Heart right ventricle (tissue), 16 donors: ENCODE results near the gene BZW1. TPM values are rescaled to one million over a fixed set of nuclear protein-coding genes. Genes with fewer than 3 reads are reported as not detected.

Experiments used
- ATAC-seq, 8 donors: fragments of 200-7000 bp; cut with Tn5 transposase; one replicate each; pipeline ENCODE4 v1.9.1; 2020; ENCODE audit warnings: mild to moderate bottlenecking in 8 of 8, moderate library complexity in 8 of 8, moderate number of reproducible peaks in 1 of 8
- DNase-seq, 2 donors: peaks; one replicate each; pipeline ENCODE4 v3.0.0-alpha.2; 2020
- H3K27ac ChIP-seq, 10 donors: fragments of 200-600 bp; sonication (generic) in 2 of 10; one replicate each; pipeline versions ENCODE4 v1.5.0 to v1.8.0; 2020 to 2022; ENCODE audit warnings: mild to moderate bottlenecking in 3 of 10
- H3K27me3 ChIP-seq, 7 donors: fragments of 200-600 bp; one replicate each; pipeline ENCODE4 v1.8.0; 2021 to 2022; ENCODE audit warnings: mild to moderate bottlenecking in 2 of 7
- H3K36me3 ChIP-seq, 9 donors: fragments of 200-600 bp; sonication (generic) in 1 of 9; one replicate each; pipeline versions ENCODE4 v1.5.0 to v1.8.0; 2020 to 2022; ENCODE audit warnings: mild to moderate bottlenecking in 2 of 9
- H3K4me1 ChIP-seq, 9 donors: fragments of 200-600 bp; sonication (generic) in 1 of 9; one replicate each; pipeline versions ENCODE4 v1.5.0 to v1.8.0; 2020 to 2022; ENCODE audit warnings: mild to moderate bottlenecking in 4 of 9
- H3K4me3 ChIP-seq, 10 donors: fragments of 200-600 bp; sonication (generic) in 2 of 10; one replicate each; pipeline versions ENCODE4 v1.5.0 to v1.8.0; 2020 to 2022; ENCODE audit warnings: mild to moderate bottlenecking in 7 of 10, moderate library complexity in 2 of 10
- H3K9me3 ChIP-seq, 11 donors: fragments of 200-600 bp in 10 of 11; sonication (generic) in 2 of 11; one replicate each; pipeline versions ENCODE4 v1.5.0 to v1.8.0; 2013 to 2022; ENCODE audit warnings: mild to moderate bottlenecking in 2 of 11, control low read depth in 1 of 11, moderate library complexity in 1 of 11
- CTCF ChIP-seq, 9 donors: fragments of 200-600 bp; sonication (generic) in 2 of 9; IDR thresholded peaks; one replicate each; pipeline versions ENCODE4 v1.5.0 to v1.8.0; 2021 to 2022; ENCODE audit warnings: antibody characterized with exemption in 9 of 9, mild to moderate bottlenecking in 5 of 9, moderate library complexity in 1 of 9
- WGBS, 2 donors: extraction: QIAGEN DNeasy Blood & Tissue Kit; methylation state at CpG; one replicate each; pipeline ENCODE4 v1.1.7; 2013; ENCODE audit warnings: inconsistent platforms in 1 of 2; 5-methylcytosine and 5-hydroxymethylcytosine counted together
- intact Hi-C, 10 donors: fragments of 100-400 bp; cut with DNase I; formaldehyde crosslinking; loops; one replicate each; pipeline versions ENCODE4 v1.11.1 to v1.14.2; 2022
- polyA plus RNA-seq, 2 donors: library from polyadenylated mRNA; stranded (reverse); fragments of 200-250 nt; gene quantifications; one replicate each; pipeline ENCODE4 v1.2.3, GENCODE V29; 2013
- total RNA-seq, 10 donors: library from RNA; stranded (reverse); fragmentation: NEBNext Ultra II Directional in 3 of 10; extraction: Animal tissue kit (Norgen Biotek cat#: 25700) in 3 of 10; gene quantifications; one replicate each; pipeline versions ENCODE4 v1.2.1 to v1.2.4, GENCODE V29; 2021 to 2023
- donor health status: Arrhythmogenic right ventricular cardiomyopathy.
- donor health status: ischemic (EF 13 %, LVEDD 7.1; RV severe dilation, severe dysfunction).
- donor health status: healthy with polysubstance abuse.
- donor health status: DM: no; HTN: yes; CAD: no.
- donor health status: DM: no; HTN: no; CAD: no.
- donor health status: ischemic (EF 25% LVEDD 6.9; RV normal size, moderate dysfunction).
- donor health status: ischemic (EF 25% LVEDD 5.7; RV mildly dilated, moderate dysfunction).
- donor health status: healthy.
- donor health status: DM: yes; HTN: yes; CAD: no.
- donor health status: Ischemic cardiomyopathy.
- donor health status: ischemic (EF 35%, LVEDD 5.7; RV mildly dilated, moderate dysfunction).
- donor health status: nonischemic (EF 11% LVEDD 7.7; RV severe dilation, severe dysfunction).
- donor health status: DM: yes; HTN: yes; CAD: no.
- donor health status: PGD.
- donor health status: ischemic (EF 29% LVEDD 5.4; RV normal size, mild dysfunction).
- donor health status: nonischemic (EF 23%, LVEDD 6.1; RV moderate dilation, normal function).

BZW1 gene
- total and polyA plus RNA-seq, 12 donors, result 15.4 to 133 (median 77.0) TPM

GRCh38 chr2:200788121-200788718 lies 23.5 kb upstream of the BZW1 start:
- Histone ChIP-seq H3K9me3 (no peaks in the 10 kb centered on the region), H3K4me3 (no peak overlapping the region), H3K36me3 (no peaks in the 10 kb centered on the region), H3K27me3 (no peaks in the 10 kb centered on the region), H3K4me1 (peaks cover 0 to 28% (median 13%) of the 10 kb centered on the region in 9 donors), H3K27ac (peak overlapping the region in 6 of 10 donors; percentile 19 to 83 (median 57))
- DNase-seq (no peak), ATAC-seq (peak in 7 of 8 donors; percentile 10 to 72 (median 48))
- WGBS, 2 donors, result 86 to 91% methylated on average over 6 of the region's 6 CpGs
- intact Hi-C loops, result loop anchor here in 4 of 10 donors (5.0 to 10.0 kb wide), 2 partner anchors 46 to 63 kb away; no protein-coding TSS in a partner anchor
- TF ChIP-seq CTCF (IDR thresholded peaks at IDR 0.05), result no peak

- DNase-seq (no peak), ATAC-seq (no peak)
- H3K4me1 ChIP-seq, result peaks cover 0 to 29% (median 13%) of the 10 kb centered on the region in 9 donors
- no peaks in the 10 kb centered on the region for H3K27me3 ChIP-seq
- no peak for TF ChIP-seq CTCF (IDR thresholded peaks at IDR 0.05)
- intact Hi-C loops, result no loop called here
- no peaks in the 10 kb centered on the region for H3K9me3 ChIP-seq
- no peak overlapping the region for H3K27ac ChIP-seq
- no peak overlapping the region for H3K4me3 ChIP-seq
- H3K36me3 ChIP-seq, result no peaks in the 10 kb centered on the region
- WGBS, 2 donors, result 30 to 34% methylated on average over 1 of the region's 1 CpG
Measured at GRCh38 chr2:200790185-200790584, 21.5 kb upstream of the BZW1 start.

GRCh38 chr2:200791905-200792304 lies 19.8 kb upstream of the BZW1 start:
- ATAC-seq (peak in 1 of 8 donors; percentile 22), DNase-seq (no peak)
- TF ChIP-seq CTCF (IDR thresholded peaks at IDR 0.05), result no peak
- intact Hi-C loops, result no loop called here
- Histone ChIP-seq H3K4me3 (no peak overlapping the region), H3K4me1 (peaks cover 0 to 34% (median 12%) of the 10 kb centered on the region in 9 donors), H3K9me3 (no peaks in the 10 kb centered on the region), H3K36me3 (no peaks in the 10 kb centered on the region), H3K27me3 (no peaks in the 10 kb centered on the region), H3K27ac (no peak overlapping the region)

- intact Hi-C loops, result no loop called here
- H3K27me3 ChIP-seq, result no peaks in the 10 kb centered on the region
- no peaks in the 10 kb centered on the region for H3K9me3 ChIP-seq
- TF ChIP-seq CTCF (IDR thresholded peaks at IDR 0.05), result no peak
- H3K4me1 ChIP-seq, result peaks cover 0 to 24% (median 0%) of the 10 kb centered on the region in 9 donors
- H3K36me3 ChIP-seq, result no peaks in the 10 kb centered on the region
- DNase-seq, result no peak
- H3K27ac ChIP-seq, result no peak overlapping the region
- H3K4me3 ChIP-seq, result no peak overlapping the region
- no peak for ATAC-seq
- WGBS, 2 donors, result 80 to 88% methylated on average over 2 of the region's 2 CpGs
Measured at GRCh38 chr2:200794143-200794542, 17.6 kb upstream of the BZW1 start.
